ENCODE measurements around the gene ADCY1. TPM values are rescaled to one million over a fixed set of nuclear protein-coding genes. Genes with fewer than 3 reads are reported as not detected.
"Not testable (repeated sequence)": the region's sequence is repeated elsewhere in the genome, so short reads cannot be mapped to it uniquely, and the experiment has no call there.

Gene ADCY1
- total RNA-seq, 1 donor from 2014 or later = 7.5 TPM

DNA sequence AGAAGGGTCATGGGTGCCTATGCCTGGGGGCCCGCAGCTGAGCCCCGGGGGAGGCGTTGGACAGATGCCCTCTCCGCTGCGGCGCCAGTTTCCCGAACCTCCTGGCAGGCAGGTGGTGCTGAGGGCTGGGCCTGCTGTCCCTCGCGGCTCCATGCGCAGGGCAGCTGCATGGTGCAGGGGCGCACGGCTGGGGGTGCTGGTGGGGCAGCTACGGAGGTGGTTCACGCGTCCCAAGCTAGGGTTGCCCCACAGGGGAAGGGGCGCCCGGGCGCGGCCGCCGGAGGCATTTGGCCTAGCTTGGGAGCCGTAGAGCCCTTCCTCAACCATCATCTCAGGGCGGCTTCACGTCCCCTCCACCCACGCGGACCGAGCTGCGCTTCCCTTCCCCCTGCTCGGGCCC lies 152.7 kb downstream of the ADCY1 start:
- intact Hi-C loops (cut with micrococcal nuclease) = no loop called here

DNA sequence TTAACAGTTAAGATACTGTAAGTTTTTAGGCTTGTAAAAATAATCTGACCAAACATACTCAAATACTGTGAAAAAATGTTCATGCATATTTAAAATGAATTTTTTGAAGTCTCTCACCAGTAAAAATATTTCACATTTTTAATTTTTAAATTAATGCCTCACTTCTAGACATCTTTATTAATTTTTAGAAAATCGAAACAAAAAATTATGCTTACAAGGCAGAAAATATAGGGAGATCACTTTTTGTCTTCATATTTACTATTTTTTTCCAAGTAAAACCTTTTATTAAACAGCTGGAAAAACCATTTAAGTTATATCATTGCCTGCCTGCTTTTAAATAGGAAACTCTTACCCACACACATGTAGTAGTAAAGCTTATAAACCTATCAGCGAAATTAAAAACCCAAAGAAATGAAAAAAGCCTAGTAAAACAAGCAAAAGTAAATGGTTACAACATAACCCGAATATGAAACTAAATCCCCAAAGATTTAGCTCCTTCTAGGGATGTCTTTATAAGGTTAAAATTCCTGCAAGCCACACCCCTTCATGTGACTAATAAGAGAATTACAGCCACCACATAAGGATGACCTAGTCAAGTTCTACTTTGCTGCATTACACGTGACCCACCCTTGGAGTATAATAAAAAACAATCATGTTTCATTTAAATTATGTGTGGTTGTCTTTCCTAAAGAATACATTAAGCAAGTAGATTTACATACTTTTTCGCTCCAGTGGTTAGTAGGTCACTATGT lies 157.7 kb downstream of the ADCY1 start:
- intact Hi-C loops (cut with micrococcal nuclease) = not testable (repeated sequence)

DNA sequence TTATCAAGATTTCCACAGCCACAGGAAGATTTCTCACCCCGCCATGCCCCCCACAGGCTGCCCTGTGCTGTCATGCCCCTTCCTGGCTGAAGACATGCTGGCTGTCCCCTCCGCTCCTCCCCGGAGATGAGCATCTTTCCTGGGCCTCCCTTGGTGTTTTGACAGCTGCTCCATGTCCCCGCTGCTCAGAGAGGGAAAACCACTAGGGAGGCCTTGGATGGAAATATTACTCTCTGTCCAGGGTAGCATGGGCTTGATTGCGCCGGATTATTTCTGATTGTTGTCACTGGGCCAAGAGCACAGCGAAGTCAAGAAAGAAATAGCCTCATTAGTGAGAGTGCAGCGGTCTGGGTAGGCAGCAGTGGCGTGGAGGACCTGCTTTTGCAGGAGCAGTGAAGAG lies 164.8 kb downstream of the ADCY1 start:
- intact Hi-C loops (cut with micrococcal nuclease) = not testable (repeated sequence)

- intact Hi-C loops (cut with micrococcal nuclease) = not testable (repeated sequence)
Observed at GRCh38 chr7:45740573-45740972, 166.4 kb downstream of the ADCY1 start.

DNA sequence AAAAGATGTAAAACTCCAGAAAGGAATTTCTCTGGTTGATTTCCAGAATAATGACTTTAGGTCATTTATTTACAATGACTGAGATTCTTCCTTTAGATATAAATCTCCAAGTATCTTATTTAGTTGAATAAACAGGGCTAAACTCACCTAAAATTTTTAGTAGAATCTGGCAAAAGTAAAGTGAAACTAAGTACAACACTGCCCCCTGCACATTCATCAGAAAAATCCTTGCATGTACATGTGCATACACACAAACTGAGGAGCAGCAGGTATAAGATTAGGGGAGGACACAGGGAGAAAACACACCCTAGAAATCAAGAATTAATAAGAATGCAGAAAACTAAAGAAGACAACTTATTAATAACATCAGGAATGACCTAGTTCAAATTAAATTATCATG lies 174.8 kb downstream of the ADCY1 start:
- intact Hi-C loops (cut with micrococcal nuclease) = not testable (repeated sequence)

DNA sequence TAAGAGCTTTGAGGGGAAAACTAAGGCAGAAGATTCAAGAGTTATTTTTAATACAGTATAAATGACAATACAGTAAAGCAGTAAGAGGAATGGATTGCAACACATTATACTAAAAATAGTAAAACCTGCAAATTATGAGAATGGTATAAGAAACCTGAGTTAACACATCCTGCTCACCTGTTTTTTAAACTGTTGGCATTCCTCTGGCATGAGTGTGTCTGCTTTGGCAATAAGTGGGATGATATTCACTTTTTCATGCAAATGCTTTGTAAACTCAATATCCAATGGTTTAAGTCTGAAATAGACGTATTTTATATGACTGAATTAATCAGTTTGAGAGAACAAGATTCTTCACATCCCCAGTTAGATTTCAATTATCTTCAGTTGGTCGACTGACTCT lies 177.2 kb downstream of the ADCY1 start:
- intact Hi-C loops (cut with micrococcal nuclease) = not testable (repeated sequence)

GRCh38 chr7:45756333-45756732 lies 182.2 kb downstream of the ADCY1 start:
- intact Hi-C loops (cut with micrococcal nuclease) = loop anchor here (2.0 kb wide), 1 partner anchor 98 kb away; no protein-coding TSS in a partner anchor

DNA sequence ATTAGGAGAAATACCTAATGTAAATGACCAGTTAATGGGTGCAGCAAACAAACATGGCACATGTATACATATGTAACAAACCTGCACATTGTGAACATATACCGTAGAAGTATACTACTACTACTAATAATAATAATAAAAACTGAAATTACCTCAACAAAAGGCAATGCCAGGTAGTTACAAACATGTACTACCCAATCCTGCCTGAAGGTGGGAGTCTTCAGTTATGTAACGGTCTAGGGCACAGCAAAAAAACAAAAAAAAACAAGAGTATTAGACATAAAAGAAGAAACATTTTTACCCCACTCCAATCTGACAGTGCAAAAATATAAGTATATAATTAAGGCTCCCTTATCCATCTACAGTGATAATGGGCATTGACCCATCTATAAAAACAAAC lies 182.6 kb downstream of the ADCY1 start:
- intact Hi-C loops (cut with micrococcal nuclease) = loop anchor here (2.0 kb wide), 1 partner anchor 98 kb away; no protein-coding TSS in a partner anchor

DNA sequence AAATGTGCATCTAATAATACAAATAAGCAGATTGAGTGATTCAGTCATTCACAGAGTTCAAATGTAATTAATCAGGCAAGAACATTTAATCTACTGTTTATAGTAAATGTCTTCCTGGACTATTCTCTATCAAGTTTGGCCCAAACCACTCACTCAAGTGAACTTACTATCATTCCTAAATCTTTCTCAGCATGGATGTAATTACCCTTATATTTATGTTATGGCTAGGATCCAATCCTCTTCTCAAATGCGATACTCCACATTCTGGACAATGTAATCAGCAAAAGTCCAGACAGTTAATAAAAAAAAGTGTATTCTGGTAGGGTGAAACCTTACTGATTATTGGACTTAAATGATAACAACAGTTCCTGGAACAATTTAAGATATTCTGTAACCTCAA lies 185.3 kb downstream of the ADCY1 start:
- intact Hi-C loops (cut with micrococcal nuclease) = not testable (repeated sequence)

GRCh38 chr7:45761545-45762205 lies 187.5 kb downstream of the ADCY1 start:
- intact Hi-C loops (cut with micrococcal nuclease) = loop anchor here (10.0 kb wide), 1 partner anchor 877 kb away; the partner anchor contains the start of gene PURB

GRCh38 chr7:45762225-45762994 lies 188.2 kb downstream of the ADCY1 start:
- intact Hi-C loops (cut with micrococcal nuclease) = loop anchor here (10.0 kb wide), 1 partner anchor 878 kb away; the partner anchor contains the start of gene PURB

- intact Hi-C loops (cut with micrococcal nuclease) = loop anchor here (2.0 to 10.0 kb wide), 3 partner anchors 884 to 1646 kb away; partner anchors contain the start of genes NUDCD3, POLD2 and PURB
Observed at GRCh38 chr7:45768516-45769394, 194.6 kb downstream of the ADCY1 start.

DNA sequence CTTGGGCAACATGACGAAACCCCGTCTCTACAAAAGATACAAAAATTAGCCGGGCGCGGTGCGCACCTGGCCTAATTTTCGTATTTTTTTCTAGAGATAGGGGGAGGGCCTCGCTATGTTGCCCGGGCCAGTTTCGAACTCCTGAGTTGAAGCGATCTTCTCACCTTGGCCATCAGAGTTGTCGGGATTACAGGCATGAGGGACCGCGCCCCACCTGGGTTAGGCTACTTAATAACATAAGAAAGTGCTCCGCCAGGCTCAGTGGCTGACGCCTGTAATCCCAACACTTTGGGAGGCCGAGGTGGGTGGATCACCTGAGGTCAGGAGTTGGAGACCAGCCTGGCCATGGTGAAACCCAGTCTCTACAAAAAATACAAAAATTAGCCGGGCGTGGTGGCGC lies 195.5 kb downstream of the ADCY1 start:
- intact Hi-C loops (cut with micrococcal nuclease) = loop anchor here (2.0 to 10.0 kb wide), 3 partner anchors 885 to 1647 kb away; partner anchors contain the start of genes NUDCD3, POLD2 and PURB
